ENCODE measurements around the gene TIMM22. TPM values are rescaled to one million over a fixed set of nuclear protein-coding genes. Genes with fewer than 3 reads are reported as not detected.

The TIMM22 gene
- total RNA-seq, 1 experiment from 2014 or later, result 17.7 TPM

- DNase-seq (no peak), ATAC-seq (no peak)
- Histone ChIP-seq H4K20me1 (ENCODE audit: low read length) (no peaks in the 10 kb centered on the region), H3K79me2 (ENCODE audit: low read length) (no peaks in the 10 kb centered on the region), H3F3A (ENCODE audit: low read length, unreplicated experiment) (no peaks in the 10 kb centered on the region), H3K4me1 (ENCODE audit: insufficient read depth, low read length) (no peaks in the 10 kb centered on the region), H2AFZ (ENCODE audit: low read length) (no peak overlapping the region), H3K4me2 (ENCODE audit: low read length) (no peak overlapping the region), H3K36me3 (ENCODE audit: low read depth, low read length) (no peaks in the 10 kb centered on the region), H3K9me3 (ENCODE audit: low read length) (no peaks in the 10 kb centered on the region), H3K27ac (ENCODE audit: low read length) (no peak overlapping the region), H3K9me2 (replicated peaks; ENCODE audit: low read length) (no peaks in the 10 kb centered on the region), H3K4me3 (ENCODE audit: low read length) (no peak overlapping the region), H3K9ac (ENCODE audit: low read length) (no peak overlapping the region), H3K27me3 (ENCODE audit: low read length) (no peaks in the 10 kb centered on the region)
- BruUV-seq (replicated peaks), result no TSS peak
- TF ChIP-seq CTCF (conservative IDR thresholded peaks at IDR 0.05; ENCODE audit: low read depth, low read length) (no peak), EZH2phosphoT487 (IDR thresholded peaks at IDR 0.05; ENCODE audit: borderline replicate concordance, low read length) (no peak), EZH2 (IDR thresholded peaks at IDR 0.05; ENCODE audit: low read length, unreplicated experiment) (no peak)
- POLR2A ChIA-PET (ENCODE audit: unreplicated experiment), result no interaction called here
- CTCF ChIA-PET, result no interaction called here
- intact Hi-C loops (cut with micrococcal nuclease), result no loop called here
These were observed 16.1 kb downstream of the TIMM22 start for GRCh38 chr17:1012823-1013728.

GRCh38 chr17:1013729-1014090, 16.8 kb downstream of the TIMM22 start:
- intact Hi-C loops (cut with micrococcal nuclease), result no loop called here
- ChIA-PET POLR2A (ENCODE audit: unreplicated experiment) (no interaction called here), CTCF (no interaction called here)
- Histone ChIP-seq H2AFZ (ENCODE audit: low read length) (no peak overlapping the region), H3K79me2 (ENCODE audit: low read length) (no peaks in the 10 kb centered on the region), H3K4me3 (ENCODE audit: low read length) (no peak overlapping the region), H4K20me1 (ENCODE audit: low read length) (no peaks in the 10 kb centered on the region), H3K9me2 (replicated peaks; ENCODE audit: low read length) (no peaks in the 10 kb centered on the region), H3K36me3 (ENCODE audit: low read depth, low read length) (no peaks in the 10 kb centered on the region), H3F3A (ENCODE audit: low read length, unreplicated experiment) (no peaks in the 10 kb centered on the region), H3K27me3 (ENCODE audit: low read length) (no peaks in the 10 kb centered on the region), H3K9ac (ENCODE audit: low read length) (no peak overlapping the region), H3K27ac (ENCODE audit: low read length) (no peak overlapping the region), H3K4me2 (ENCODE audit: low read length) (no peak overlapping the region), H3K4me1 (ENCODE audit: insufficient read depth, low read length) (no peaks in the 10 kb centered on the region), H3K9me3 (ENCODE audit: low read length) (no peaks in the 10 kb centered on the region)
- DNase-seq, result no peak
- BruUV-seq (replicated peaks), result no TSS peak
- ATAC-seq, result no peak
- TF ChIP-seq EZH2 (IDR thresholded peaks at IDR 0.05; ENCODE audit: low read length, unreplicated experiment), result no peak

- ChIA-PET CTCF (no interaction called here), POLR2A (ENCODE audit: unreplicated experiment) (no interaction called here)
- no peak for TF ChIP-seq EZH2phosphoT487 (IDR thresholded peaks at IDR 0.05; ENCODE audit: borderline replicate concordance, low read length)
- no peak for TF ChIP-seq EZH2 (IDR thresholded peaks at IDR 0.05; ENCODE audit: low read length, unreplicated experiment)
- intact Hi-C loops (cut with micrococcal nuclease), result no loop called here
- H3K9ac ChIP-seq (ENCODE audit: low read length), result no peak overlapping the region
- H3K4me3 ChIP-seq (ENCODE audit: low read length), result no peak overlapping the region
- no peaks in the 10 kb centered on the region for H3K9me2 ChIP-seq (replicated peaks; ENCODE audit: low read length)
- ATAC-seq, result no peak
- no peak overlapping the region for H3K27ac ChIP-seq (ENCODE audit: low read length)
- H2AFZ ChIP-seq (ENCODE audit: low read length), result no peak overlapping the region
- H3K4me1 ChIP-seq (ENCODE audit: insufficient read depth, low read length), result no peaks in the 10 kb centered on the region
- no peaks in the 10 kb centered on the region for H4K20me1 ChIP-seq (ENCODE audit: low read length)
- DNase-seq, result no peak
- no peaks in the 10 kb centered on the region for H3K79me2 ChIP-seq (ENCODE audit: low read length)
- BruUV-seq (replicated peaks), result no TSS peak
- no peaks in the 10 kb centered on the region for H3K36me3 ChIP-seq (ENCODE audit: low read depth, low read length)
- H3K27me3 ChIP-seq (ENCODE audit: low read length), result no peaks in the 10 kb centered on the region
- H3F3A ChIP-seq (ENCODE audit: low read length, unreplicated experiment), result no peaks in the 10 kb centered on the region
- no peaks in the 10 kb centered on the region for H3K9me3 ChIP-seq (ENCODE audit: low read length)
- no peak overlapping the region for H3K4me2 ChIP-seq (ENCODE audit: low read length)
These were observed 21.6 kb downstream of the TIMM22 start for GRCh38 chr17:1018547-1018946.
